ENCODE results near the gene PTH2R. TPM values are rescaled to one million over a fixed set of nuclear protein-coding genes. Genes with fewer than 3 reads are reported as not detected.

Gene PTH2R
- total RNA-seq, 1 experiment from 2014 or later: 0.12 TPM

DNA sequence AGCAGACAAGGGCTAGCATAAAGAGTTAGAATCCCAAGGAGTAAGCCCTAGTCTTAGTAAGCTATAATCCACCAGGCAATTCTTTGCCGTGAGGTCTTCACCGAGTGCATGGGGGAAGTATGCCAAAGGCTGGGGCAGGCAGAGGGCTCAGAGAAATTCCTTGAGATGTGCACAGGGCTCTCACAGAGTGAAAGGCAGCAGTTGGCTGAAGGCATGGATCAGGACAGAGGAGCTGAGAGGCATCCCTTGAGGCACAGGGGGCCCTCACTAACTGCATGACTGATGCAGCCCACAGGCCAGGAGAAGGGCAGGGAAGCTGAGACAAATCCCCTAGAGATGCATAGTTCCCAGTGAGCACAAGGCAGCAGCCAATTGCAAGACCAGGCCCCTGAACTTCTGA lies 34.1 kb downstream of the PTH2R start:
- no peak overlapping the region for H3K4me3 ChIP-seq (replicated peaks in 1 of 2; ENCODE audit: low read depth in 1 of 2, low read length in 2 of 2)
- H3K4me2 ChIP-seq (ENCODE audit: low read length): no peak overlapping the region
- ChIA-PET POLR2A (no interaction called here), CTCF (interaction anchor here (0.6 kb wide), 1 partner anchor 24 kb away, joined by 4 read pairs; no protein-coding TSS in a partner anchor), RAD21 (ENCODE audit: low non-redundant PET in 1 of 2, low total read pairs in 2 of 2, uncharacterized antibody in 2 of 2, unreplicated experiment in 2 of 2) (no interaction called here)
- H3K27me3 ChIP-seq (ENCODE audit: insufficient read depth, low read length): peaks cover 10% of the 10 kb centered on the region
- no peak for DNase-seq (ENCODE audit: low read depth, low spot score)
- H3K36me3 ChIP-seq (ENCODE audit: control insufficient read depth in 1 of 2, insufficient read depth in 2 of 2, low read length in 2 of 2): no peaks in the 10 kb centered on the region
- no peaks in the 10 kb centered on the region for H3K79me2 ChIP-seq (ENCODE audit: insufficient read depth, low read length)
- intact Hi-C loops (cut with micrococcal nuclease): no loop called here
- 0 out of 2 replicates have a peak, but pooled peaks cover 3% of the 10 kb centered on the region for H3K9me2 ChIP-seq (ENCODE audit: insufficient read depth)
- BruUV-seq (replicated peaks): no TSS peak
- H2AFZ ChIP-seq (ENCODE audit: low read depth, low read length, poor library complexity, severe bottlenecking): no peak overlapping the region
- no peaks in the 10 kb centered on the region for H4K20me1 ChIP-seq (ENCODE audit: insufficient read depth)
- H3K9ac ChIP-seq (ENCODE audit: low read length): no peak overlapping the region
- ATAC-seq: no peak
- no peaks in the 10 kb centered on the region for H3K4me1 ChIP-seq (ENCODE audit: control insufficient read depth in 1 of 2, insufficient read depth in 2 of 2, low read length in 2 of 2)
- no peak overlapping the region for H3K27ac ChIP-seq (ENCODE audit: low read depth, low read length)
- no peaks in the 10 kb centered on the region for H3K9me3 ChIP-seq (ENCODE audit: control insufficient read depth in 1 of 2, insufficient read depth in 1 of 2, low read depth in 1 of 2, low read length in 2 of 2)
- TF ChIP-seq POLR2AphosphoS5 (IDR thresholded peaks at IDR 0.05; ENCODE audit: low read depth, low read length) (no peak), RAD21 (IDR thresholded peaks at IDR 0.05; ENCODE audit: low read depth) (no peak), ZFX (IDR thresholded peaks at IDR 0.05) (no peak), SRF (IDR thresholded peaks at IDR 0.05; ENCODE audit: low read depth) (no peak), EZH2phosphoT487 (IDR thresholded peaks at IDR 0.05; ENCODE audit: borderline replicate concordance) (no peak), SIN3A (IDR thresholded peaks at IDR 0.05; ENCODE audit: low read depth) (no peak), YY1 (IDR thresholded peaks at IDR 0.05; ENCODE audit: extremely low read depth, insufficient replicate concordance, low read depth, low read length) (no peak), EGR1 (IDR thresholded peaks at IDR 0.05; ENCODE audit: low read depth) (no peak), TCF7L2 (IDR thresholded peaks at IDR 0.05; ENCODE audit: borderline replicate concordance, extremely low read depth, insufficient read depth, insufficient read length) (no peak), POLR2A (IDR thresholded peaks at IDR 0.05; ENCODE audit: borderline replicate concordance, extremely low read depth, insufficient read depth, insufficient read length) (no peak), JUND (IDR thresholded peaks at IDR 0.05) (no peak), SP1 (IDR thresholded peaks at IDR 0.05; ENCODE audit: low read depth) (no peak), CBX3 (IDR thresholded peaks at IDR 0.05; ENCODE audit: low read depth) (no peak), ZNF274 (IDR thresholded peaks at IDR 0.05; ENCODE audit: low read depth, low read length) (no peak), ELF1 (IDR thresholded peaks at IDR 0.05; ENCODE audit: borderline replicate concordance, low read depth) (no peak)
- TF ChIP-seq, protein P1, sequence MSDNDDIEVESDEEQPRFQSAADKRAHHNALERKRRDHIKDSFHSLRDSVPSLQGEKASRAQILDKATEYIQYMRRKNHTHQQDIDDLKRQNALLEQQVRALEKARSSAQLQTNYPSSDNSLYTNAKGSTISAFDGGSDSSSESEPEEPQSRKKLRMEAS (IDR thresholded peaks at IDR 0.05): no peak
- TF ChIP-seq, protein P2, sequence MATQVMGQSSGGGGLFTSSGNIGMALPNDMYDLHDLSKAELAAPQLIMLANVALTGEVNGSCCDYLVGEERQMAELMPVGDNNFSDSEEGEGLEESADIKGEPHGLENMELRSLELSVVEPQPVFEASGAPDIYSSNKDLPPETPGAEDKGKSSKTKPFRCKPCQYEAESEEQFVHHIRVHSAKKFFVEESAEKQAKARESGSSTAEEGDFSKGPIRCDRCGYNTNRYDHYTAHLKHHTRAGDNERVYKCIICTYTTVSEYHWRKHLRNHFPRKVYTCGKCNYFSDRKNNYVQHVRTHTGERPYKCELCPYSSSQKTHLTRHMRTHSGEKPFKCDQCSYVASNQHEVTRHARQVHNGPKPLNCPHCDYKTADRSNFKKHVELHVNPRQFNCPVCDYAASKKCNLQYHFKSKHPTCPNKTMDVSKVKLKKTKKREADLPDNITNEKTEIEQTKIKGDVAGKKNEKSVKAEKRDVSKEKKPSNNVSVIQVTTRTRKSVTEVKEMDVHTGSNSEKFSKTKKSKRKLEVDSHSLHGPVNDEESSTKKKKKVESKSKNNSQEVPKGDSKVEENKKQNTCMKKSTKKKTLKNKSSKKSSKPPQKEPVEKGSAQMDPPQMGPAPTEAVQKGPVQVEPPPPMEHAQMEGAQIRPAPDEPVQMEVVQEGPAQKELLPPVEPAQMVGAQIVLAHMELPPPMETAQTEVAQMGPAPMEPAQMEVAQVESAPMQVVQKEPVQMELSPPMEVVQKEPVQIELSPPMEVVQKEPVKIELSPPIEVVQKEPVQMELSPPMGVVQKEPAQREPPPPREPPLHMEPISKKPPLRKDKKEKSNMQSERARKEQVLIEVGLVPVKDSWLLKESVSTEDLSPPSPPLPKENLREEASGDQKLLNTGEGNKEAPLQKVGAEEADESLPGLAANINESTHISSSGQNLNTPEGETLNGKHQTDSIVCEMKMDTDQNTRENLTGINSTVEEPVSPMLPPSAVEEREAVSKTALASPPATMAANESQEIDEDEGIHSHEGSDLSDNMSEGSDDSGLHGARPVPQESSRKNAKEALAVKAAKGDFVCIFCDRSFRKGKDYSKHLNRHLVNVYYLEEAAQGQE (IDR thresholded peaks at IDR 0.05; ENCODE audit: low read depth): no peak
- TF ChIP-seq, protein P3, sequence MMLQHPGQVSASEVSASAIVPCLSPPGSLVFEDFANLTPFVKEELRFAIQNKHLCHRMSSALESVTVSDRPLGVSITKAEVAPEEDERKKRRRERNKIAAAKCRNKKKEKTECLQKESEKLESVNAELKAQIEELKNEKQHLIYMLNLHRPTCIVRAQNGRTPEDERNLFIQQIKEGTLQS (IDR thresholded peaks at IDR 0.05): no peak
- TF ChIP-seq, protein P4, sequence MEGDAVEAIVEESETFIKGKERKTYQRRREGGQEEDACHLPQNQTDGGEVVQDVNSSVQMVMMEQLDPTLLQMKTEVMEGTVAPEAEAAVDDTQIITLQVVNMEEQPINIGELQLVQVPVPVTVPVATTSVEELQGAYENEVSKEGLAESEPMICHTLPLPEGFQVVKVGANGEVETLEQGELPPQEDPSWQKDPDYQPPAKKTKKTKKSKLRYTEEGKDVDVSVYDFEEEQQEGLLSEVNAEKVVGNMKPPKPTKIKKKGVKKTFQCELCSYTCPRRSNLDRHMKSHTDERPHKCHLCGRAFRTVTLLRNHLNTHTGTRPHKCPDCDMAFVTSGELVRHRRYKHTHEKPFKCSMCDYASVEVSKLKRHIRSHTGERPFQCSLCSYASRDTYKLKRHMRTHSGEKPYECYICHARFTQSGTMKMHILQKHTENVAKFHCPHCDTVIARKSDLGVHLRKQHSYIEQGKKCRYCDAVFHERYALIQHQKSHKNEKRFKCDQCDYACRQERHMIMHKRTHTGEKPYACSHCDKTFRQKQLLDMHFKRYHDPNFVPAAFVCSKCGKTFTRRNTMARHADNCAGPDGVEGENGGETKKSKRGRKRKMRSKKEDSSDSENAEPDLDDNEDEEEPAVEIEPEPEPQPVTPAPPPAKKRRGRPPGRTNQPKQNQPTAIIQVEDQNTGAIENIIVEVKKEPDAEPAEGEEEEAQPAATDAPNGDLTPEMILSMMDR (IDR thresholded peaks at IDR 0.05 in 2 of 3, conservative IDR thresholded peaks at IDR 0.05 in 1 of 3; ENCODE audit: borderline replicate concordance in 1 of 3, insufficient read depth in 1 of 3, low read depth in 2 of 3, low read length in 2 of 3): no peak
- TF ChIP-seq, protein P5, sequence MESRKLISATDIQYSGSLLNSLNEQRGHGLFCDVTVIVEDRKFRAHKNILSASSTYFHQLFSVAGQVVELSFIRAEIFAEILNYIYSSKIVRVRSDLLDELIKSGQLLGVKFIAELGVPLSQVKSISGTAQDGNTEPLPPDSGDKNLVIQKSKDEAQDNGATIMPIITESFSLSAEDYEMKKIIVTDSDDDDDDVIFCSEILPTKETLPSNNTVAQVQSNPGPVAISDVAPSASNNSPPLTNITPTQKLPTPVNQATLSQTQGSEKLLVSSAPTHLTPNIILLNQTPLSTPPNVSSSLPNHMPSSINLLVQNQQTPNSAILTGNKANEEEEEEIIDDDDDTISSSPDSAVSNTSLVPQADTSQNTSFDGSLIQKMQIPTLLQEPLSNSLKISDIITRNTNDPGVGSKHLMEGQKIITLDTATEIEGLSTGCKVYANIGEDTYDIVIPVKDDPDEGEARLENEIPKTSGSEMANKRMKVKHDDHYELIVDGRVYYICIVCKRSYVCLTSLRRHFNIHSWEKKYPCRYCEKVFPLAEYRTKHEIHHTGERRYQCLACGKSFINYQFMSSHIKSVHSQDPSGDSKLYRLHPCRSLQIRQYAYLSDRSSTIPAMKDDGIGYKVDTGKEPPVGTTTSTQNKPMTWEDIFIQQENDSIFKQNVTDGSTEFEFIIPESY (IDR thresholded peaks at IDR 0.05; ENCODE audit: extremely low read depth, insufficient replicate concordance, low read length): no peak

Measured in HCT116 (cell line).